Kidney (tissue), 22 donors: ENCODE results near the gene SRSF9. TPM values are rescaled to one million over a fixed set of nuclear protein-coding genes. Genes with fewer than 3 reads are reported as not detected.
A peak's percentile ranks its signal among the peaks of the same experiment; 100 is the strongest.
"Not testable (repeated sequence)": the region's sequence is repeated elsewhere in the genome, so short reads cannot be mapped to it uniquely, and the experiment has no call there.

Source experiments
- DNase-seq, 5 donors: peaks; one replicate each; pipeline ENCODE4 v3.0.0-alpha.2; 2013 to 2020
- FAIRE-seq: peaks from 2 replicates; lab custom pipeline; 2012; peaks lifted over from hg19 to GRCh38; lab: Jason Lieb, UNC
- H3K27ac ChIP-seq, 2 donors: one replicate each; pipeline ENCODE4 v1.7.0; 2013; ENCODE audit warnings: low read depth in 2 of 2, low read length in 2 of 2, inconsistent platforms in 1 of 2
- H3K27me3 ChIP-seq: one replicate; pipeline ENCODE4 v1.7.1; 2013; ENCODE audit warnings: low read length, inconsistent platforms; ENCODE audit not compliant: control insufficient read depth, insufficient read depth
- H3K36me3 ChIP-seq, 3 donors: one replicate each; pipeline versions ENCODE4 v1.7.0 to v1.7.1; 2013; ENCODE audit warnings: low read length in 3 of 3, control low read depth in 1 of 3, inconsistent platforms in 1 of 3; ENCODE audit not compliant: insufficient read depth in 3 of 3, control insufficient read depth in 2 of 3
- H3K4me1 ChIP-seq, 3 donors: one replicate each; pipeline versions ENCODE4 v1.7.0 to v1.7.1; 2013; ENCODE audit warnings: low read length in 3 of 3, inconsistent platforms in 1 of 3, low read depth in 1 of 3; ENCODE audit not compliant: control insufficient read depth in 2 of 3, insufficient read depth in 2 of 3
- H3K4me3 ChIP-seq, 3 donors: one replicate each; pipeline versions ENCODE4 v1.7.0 to v1.8.1; 2013; ENCODE audit warnings: low read length in 3 of 3, control low read depth in 1 of 3, inconsistent platforms in 1 of 3
- H3K9ac ChIP-seq, 3 donors: one replicate each; pipeline versions ENCODE4 v1.7.0 to v1.7.1; 2013; ENCODE audit warnings: low read length in 3 of 3, control low read depth in 1 of 3, inconsistent platforms in 1 of 3
- H3K9me3 ChIP-seq, 3 donors: one replicate each; pipeline versions ENCODE4 v1.7.0 to v1.7.1; 2013; ENCODE audit warnings: low read length in 3 of 3, control low read depth in 1 of 3, inconsistent platforms in 1 of 3; ENCODE audit not compliant: control insufficient read depth in 2 of 3, insufficient read depth in 1 of 3
- intact Hi-C: fragments of 100-400 bp; cut with DNase I; formaldehyde crosslinking; loops from one replicate; pipeline ENCODE4 v1.11.1; 2022
- long read RNA-seq, 10 donors: library from polyadenylated mRNA in 1 of 10; unstranded in 1 of 10; transcript quantifications; one replicate each; pipeline ENCODE4 v2.0.0 and lab custom pipeline, GENCODE V29; 2021 to 2026
- polyA plus RNA-seq: library from polyadenylated mRNA; stranded (reverse); fragments of 350-450 nt; fragmentation: Illumina TruSeq; extraction: RNeasy Lipid Tissue Mini Kit (QIAGEN cat#74804); gene quantifications from one replicate; pipeline ENCODE4 v1.2.3, GENCODE V29; 2014; ENCODE audit warnings: low read depth, low replicate concordance; ENCODE audit not compliant: insufficient read depth
- total RNA-seq: library from RNA; stranded (reverse); fragmentation: NEBNext Ultra II Directional; extraction: Animal tissue kit (Norgen Biotek cat#: 25700); gene quantifications from one replicate; pipeline ENCODE4 v1.2.1, GENCODE V29; 2021
- TF ChIP-seq, protein P1 (sequence below): IDR thresholded peaks from 3 replicates; pipeline ENCODE4 v1.5.1; 2012; ENCODE audit warnings: mild to moderate bottlenecking, moderate library complexity, borderline replicate concordance; ENCODE audit not compliant: insufficient read depth; ENCODE audit errors: extremely low read depth
- donor health status: control.
- donor health status: control.
- donor health status: control.
- donor health status: control.
- donor health status: control.
- donor health status: DM: yes; HTN: yes; CAD: no.
- donor health status: Normal renal cell carcinoma (clear cell type).

The SRSF9 gene, protein sequence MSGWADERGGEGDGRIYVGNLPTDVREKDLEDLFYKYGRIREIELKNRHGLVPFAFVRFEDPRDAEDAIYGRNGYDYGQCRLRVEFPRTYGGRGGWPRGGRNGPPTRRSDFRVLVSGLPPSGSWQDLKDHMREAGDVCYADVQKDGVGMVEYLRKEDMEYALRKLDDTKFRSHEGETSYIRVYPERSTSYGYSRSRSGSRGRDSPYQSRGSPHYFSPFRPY
- total RNA-seq, result 144 TPM
- 151 TPM for polyA plus RNA-seq
- long read RNA-seq, donor 1, transcript SRSF9-203 (1 exons, 1,704 nt), result minor isoform, 79 of 263 reads
- long read RNA-seq, donor 1, transcript SRSF9-201 (4 exons, 1,201 nt), result major isoform, 120 of 263 reads
- long read RNA-seq, donor 1, transcript SRSF9-204 (2 exons, 1,446 nt), result minor isoform, 35 of 263 reads
- long read RNA-seq, donor 1, transcript SRSF9-202 (2 exons, 946 nt), result minor isoform, 5 of 263 reads
- long read RNA-seq, donor 1, partial matches to known transcripts, result 24 of 263 reads
- long read RNA-seq, donor 1, other reads (novel, unspliced or antisense), result 0 of 263 reads
- long read RNA-seq, donor 2, transcript SRSF9-204 (2 exons, 1,446 nt), result minor isoform, 82 of 352 reads
- long read RNA-seq, donor 2, transcript SRSF9-202 (2 exons, 946 nt), result minor isoform, 12 of 352 reads
- long read RNA-seq, donor 2, transcript SRSF9-203 (1 exons, 1,704 nt), result minor isoform, 95 of 352 reads
- long read RNA-seq, donor 2, transcript SRSF9-201 (4 exons, 1,201 nt), result major isoform, 119 of 352 reads
- long read RNA-seq, donor 2, partial matches to known transcripts, result 38 of 352 reads
- long read RNA-seq, donor 2, other reads (novel, unspliced or antisense), result 6 of 352 reads
- long read RNA-seq, donor 3, transcript SRSF9-203 (1 exons, 1,704 nt), result minor isoform, 116 of 389 reads
- long read RNA-seq, donor 3, transcript SRSF9-202 (2 exons, 946 nt), result minor isoform, 12 of 389 reads
- long read RNA-seq, donor 3, transcript SRSF9-204 (2 exons, 1,446 nt), result minor isoform, 81 of 389 reads
- long read RNA-seq, donor 3, transcript SRSF9-201 (4 exons, 1,201 nt), result major isoform, 147 of 389 reads
- long read RNA-seq, donor 3, partial matches to known transcripts, result 33 of 389 reads
- long read RNA-seq, donor 3, other reads (novel, unspliced or antisense), result 0 of 389 reads
- long read RNA-seq, donor 4, transcript SRSF9-201 (4 exons, 1,201 nt), result major isoform, 104 of 213 reads
- long read RNA-seq, donor 4, transcript SRSF9-203 (1 exons, 1,704 nt), result minor isoform, 51 of 213 reads
- long read RNA-seq, donor 4, transcript SRSF9-202 (2 exons, 946 nt), result minor isoform, 10 of 213 reads
- long read RNA-seq, donor 4, transcript SRSF9-204 (2 exons, 1,446 nt), result minor isoform, 34 of 213 reads
- long read RNA-seq, donor 4, partial matches to known transcripts, result 14 of 213 reads
- long read RNA-seq, donor 4, other reads (novel, unspliced or antisense), result 0 of 213 reads
- long read RNA-seq, donor 5, transcript SRSF9-201 (4 exons, 1,201 nt), result minor isoform, 11 of 24 reads
- long read RNA-seq, donor 5, transcript SRSF9-203 (1 exons, 1,704 nt), result major isoform, 12 of 24 reads
- long read RNA-seq, donor 5, partial matches to known transcripts, result 0 of 24 reads
- long read RNA-seq, donor 5, other reads (novel, unspliced or antisense), result 0 of 24 reads
- long read RNA-seq, donor 6, transcript SRSF9-201 (4 exons, 1,201 nt), result major isoform, 69 of 199 reads
- long read RNA-seq, donor 6, transcript SRSF9-204 (2 exons, 1,446 nt), result minor isoform, 41 of 199 reads
- long read RNA-seq, donor 6, transcript SRSF9-203 (1 exons, 1,704 nt), result minor isoform, 66 of 199 reads
- long read RNA-seq, donor 6, partial matches to known transcripts, result 20 of 199 reads
- long read RNA-seq, donor 6, other reads (novel, unspliced or antisense), result 0 of 199 reads
- long read RNA-seq, donor 7, transcript SRSF9-201 (4 exons, 1,201 nt), result major isoform, 103 of 124 reads
- long read RNA-seq, donor 7, partial matches to known transcripts, result 4 of 124 reads
- long read RNA-seq, donor 7, other reads (novel, unspliced or antisense), result 12 of 124 reads
- long read RNA-seq, donor 8, transcript SRSF9-202 (2 exons, 946 nt), result minor isoform, 8 of 330 reads
- long read RNA-seq, donor 8, transcript SRSF9-203 (1 exons, 1,704 nt), result minor isoform, 114 of 330 reads
- long read RNA-seq, donor 8, transcript SRSF9-201 (4 exons, 1,201 nt), result major isoform, 130 of 330 reads
- long read RNA-seq, donor 8, transcript SRSF9-204 (2 exons, 1,446 nt), result minor isoform, 56 of 330 reads
- long read RNA-seq, donor 8, partial matches to known transcripts, result 22 of 330 reads
- long read RNA-seq, donor 8, other reads (novel, unspliced or antisense), result 0 of 330 reads
- long read RNA-seq, donor 9, transcript SRSF9-201 (4 exons, 1,201 nt), result major isoform, 65 of 157 reads
- long read RNA-seq, donor 9, transcript SRSF9-203 (1 exons, 1,704 nt), result minor isoform, 49 of 157 reads
- long read RNA-seq, donor 9, transcript SRSF9-204 (2 exons, 1,446 nt), result minor isoform, 22 of 157 reads
- long read RNA-seq, donor 9, transcript SRSF9-202 (2 exons, 946 nt), result minor isoform, 5 of 157 reads
- long read RNA-seq, donor 9, partial matches to known transcripts, result 16 of 157 reads
- long read RNA-seq, donor 9, other reads (novel, unspliced or antisense), result 0 of 157 reads
- long read RNA-seq, donor 10, transcript SRSF9-204 (2 exons, 1,446 nt), result minor isoform, 63 of 393 reads
- long read RNA-seq, donor 10, transcript SRSF9-201 (4 exons, 1,201 nt), result minor isoform, 109 of 393 reads
- long read RNA-seq, donor 10, transcript SRSF9-203 (1 exons, 1,704 nt), result major isoform, 170 of 393 reads
- long read RNA-seq, donor 10, partial matches to known transcripts, result 47 of 393 reads
- long read RNA-seq, donor 10, other reads (novel, unspliced or antisense), result 0 of 393 reads

DNA sequence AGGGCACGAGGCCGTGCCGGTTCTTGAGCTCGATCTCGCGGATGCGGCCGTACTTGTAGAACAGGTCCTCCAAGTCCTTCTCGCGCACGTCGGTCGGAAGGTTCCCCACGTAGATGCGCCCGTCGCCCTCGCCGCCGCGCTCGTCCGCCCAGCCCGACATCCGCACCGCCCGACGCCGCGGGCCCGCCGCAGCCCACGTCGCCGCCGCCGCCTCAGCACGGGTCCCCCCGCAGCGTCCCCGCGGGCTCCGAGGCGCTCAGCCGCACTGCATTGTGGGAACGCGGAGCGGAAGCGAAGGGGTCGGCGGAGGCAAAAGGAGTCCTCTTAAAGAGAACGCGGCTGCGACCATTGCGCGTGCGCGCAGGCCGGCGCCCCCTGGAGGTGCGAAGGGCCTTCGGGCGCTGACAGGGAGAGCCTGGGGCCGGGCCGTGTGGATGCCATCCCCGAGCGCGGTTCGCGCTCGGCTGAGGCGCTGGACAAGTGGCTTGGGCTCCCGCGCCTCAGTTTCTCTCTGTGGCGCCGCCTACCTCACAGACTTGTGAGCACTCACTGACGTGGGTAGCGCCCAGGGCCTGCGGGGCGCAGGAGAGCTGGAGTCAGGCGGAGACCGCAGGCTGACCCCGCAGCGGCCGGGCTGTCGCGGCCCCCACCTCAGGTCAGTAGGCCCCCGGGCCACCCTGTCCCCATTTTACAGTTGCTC, at the start of gene SRSF9:
SRSF9 (minus strand) TSS at position 299 of the 700 bp plus-strand sequence; CDS start at position 160, 139 bp downstream.
- Histone ChIP-seq H3K9ac (peak within 1 kb of the TSS; percentile 61 to 77 (median 70)), H3K4me1 (peaks cover 0 to 5% (median 0%) of the 10 kb centered on the region in 3 donors), H3K27me3 (no peaks in the 10 kb centered on the region), H3K9me3 (no peaks in the 10 kb centered on the region), H3K4me3 (peak within 1 kb of the TSS; percentile 69 to 79 (median 77)), H3K27ac (peak within 1 kb of the TSS; percentile 90 to 95), H3K36me3 (peaks cover 6 to 8% (median 6%) of the 10 kb centered on the region in 3 donors)
- TF ChIP-seq, protein P1, sequence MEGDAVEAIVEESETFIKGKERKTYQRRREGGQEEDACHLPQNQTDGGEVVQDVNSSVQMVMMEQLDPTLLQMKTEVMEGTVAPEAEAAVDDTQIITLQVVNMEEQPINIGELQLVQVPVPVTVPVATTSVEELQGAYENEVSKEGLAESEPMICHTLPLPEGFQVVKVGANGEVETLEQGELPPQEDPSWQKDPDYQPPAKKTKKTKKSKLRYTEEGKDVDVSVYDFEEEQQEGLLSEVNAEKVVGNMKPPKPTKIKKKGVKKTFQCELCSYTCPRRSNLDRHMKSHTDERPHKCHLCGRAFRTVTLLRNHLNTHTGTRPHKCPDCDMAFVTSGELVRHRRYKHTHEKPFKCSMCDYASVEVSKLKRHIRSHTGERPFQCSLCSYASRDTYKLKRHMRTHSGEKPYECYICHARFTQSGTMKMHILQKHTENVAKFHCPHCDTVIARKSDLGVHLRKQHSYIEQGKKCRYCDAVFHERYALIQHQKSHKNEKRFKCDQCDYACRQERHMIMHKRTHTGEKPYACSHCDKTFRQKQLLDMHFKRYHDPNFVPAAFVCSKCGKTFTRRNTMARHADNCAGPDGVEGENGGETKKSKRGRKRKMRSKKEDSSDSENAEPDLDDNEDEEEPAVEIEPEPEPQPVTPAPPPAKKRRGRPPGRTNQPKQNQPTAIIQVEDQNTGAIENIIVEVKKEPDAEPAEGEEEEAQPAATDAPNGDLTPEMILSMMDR, result peak; percentile 85
- intact Hi-C loops, result no loop called here
- DNase-seq, result peak; percentile 95 to 99 (median 98)
- FAIRE-seq, result no peak

DNA sequence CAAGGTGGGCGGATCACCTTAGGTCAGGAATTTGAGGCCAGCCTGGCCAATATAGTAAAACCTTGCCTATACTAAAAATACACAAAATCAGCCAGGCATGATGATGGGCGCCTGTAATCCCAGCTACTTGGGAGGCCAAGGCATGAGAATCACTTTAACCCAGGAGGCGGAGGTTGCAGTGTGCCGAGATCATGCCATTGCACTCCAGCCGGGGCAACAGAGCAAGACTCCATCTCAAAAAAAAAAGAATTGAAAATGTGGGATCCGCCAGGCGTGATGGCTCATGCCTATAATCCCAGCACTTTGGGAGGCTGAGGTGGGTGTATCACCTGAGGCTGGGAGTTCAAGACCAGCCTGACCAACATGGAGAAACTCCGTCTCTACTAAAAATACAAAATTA, 49.8 kb upstream of the SRSF9 start:
- H3K9ac ChIP-seq, H3K27ac ChIP-seq, DNase-seq, H3K9me3 ChIP-seq, FAIRE-seq, H3K4me1 ChIP-seq, intact Hi-C loops, H3K36me3 ChIP-seq, H3K27me3 ChIP-seq, H3K4me3 ChIP-seq: not testable (repeated sequence)
